Choroid plexus epithelial cell (primary cell): ENCODE results near the gene TMEM175.

Source experiments
- DNase-seq: peaks from one replicate; pipeline ENCODE4 v3.0.0-alpha.2; 2010; ENCODE audit warnings: low read depth
- H3K4me3 ChIP-seq: 2 replicates; pipeline ENCODE4 v1.5.1; 2011; ENCODE audit warnings: low read depth, mild to moderate bottlenecking, control low read depth, low read length, moderate library complexity
- TF ChIP-seq, protein P1 (sequence below): conservative IDR thresholded peaks from 2 replicates; pipeline ENCODE4 v1.5.1; 2011; ENCODE audit warnings: low read depth, mild to moderate bottlenecking, control low read depth, inconsistent platforms, low read length, moderate library complexity

The TMEM175 gene

DNA sequence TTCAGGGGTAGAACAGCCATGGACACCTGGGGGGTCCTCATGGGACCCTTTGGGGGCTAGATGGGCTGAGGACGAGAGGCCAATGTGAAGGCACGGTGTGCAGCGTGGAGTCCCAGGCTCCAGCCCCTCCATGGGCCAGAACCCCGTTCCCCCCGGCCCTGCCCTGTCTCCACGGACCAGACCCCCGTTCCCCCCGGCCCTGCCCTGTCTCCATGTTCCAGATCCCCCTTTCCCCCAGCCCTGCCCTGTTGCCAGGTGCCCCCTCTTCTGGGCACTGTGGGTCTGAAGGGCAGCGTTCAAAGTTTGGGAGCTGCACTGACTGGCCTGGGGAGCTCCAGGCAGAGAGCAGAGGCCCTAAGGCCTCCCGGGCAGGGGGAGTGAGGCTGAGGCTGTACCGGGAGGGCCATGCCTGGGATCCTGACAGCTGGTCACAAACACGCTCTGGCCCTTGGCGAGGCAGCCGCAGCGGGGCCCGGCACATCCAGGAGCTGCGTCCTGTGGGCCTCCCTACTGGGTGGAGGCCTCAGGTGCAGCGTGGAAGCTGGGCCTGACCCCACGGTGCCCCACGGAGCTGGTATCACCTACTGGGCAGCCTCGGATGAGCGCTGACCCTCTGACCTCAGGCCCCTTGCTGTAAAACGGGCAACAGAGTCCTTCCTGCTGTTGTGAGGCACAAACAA lies 32.2 kb downstream of the TMEM175 start:
- TF ChIP-seq, protein P1, sequence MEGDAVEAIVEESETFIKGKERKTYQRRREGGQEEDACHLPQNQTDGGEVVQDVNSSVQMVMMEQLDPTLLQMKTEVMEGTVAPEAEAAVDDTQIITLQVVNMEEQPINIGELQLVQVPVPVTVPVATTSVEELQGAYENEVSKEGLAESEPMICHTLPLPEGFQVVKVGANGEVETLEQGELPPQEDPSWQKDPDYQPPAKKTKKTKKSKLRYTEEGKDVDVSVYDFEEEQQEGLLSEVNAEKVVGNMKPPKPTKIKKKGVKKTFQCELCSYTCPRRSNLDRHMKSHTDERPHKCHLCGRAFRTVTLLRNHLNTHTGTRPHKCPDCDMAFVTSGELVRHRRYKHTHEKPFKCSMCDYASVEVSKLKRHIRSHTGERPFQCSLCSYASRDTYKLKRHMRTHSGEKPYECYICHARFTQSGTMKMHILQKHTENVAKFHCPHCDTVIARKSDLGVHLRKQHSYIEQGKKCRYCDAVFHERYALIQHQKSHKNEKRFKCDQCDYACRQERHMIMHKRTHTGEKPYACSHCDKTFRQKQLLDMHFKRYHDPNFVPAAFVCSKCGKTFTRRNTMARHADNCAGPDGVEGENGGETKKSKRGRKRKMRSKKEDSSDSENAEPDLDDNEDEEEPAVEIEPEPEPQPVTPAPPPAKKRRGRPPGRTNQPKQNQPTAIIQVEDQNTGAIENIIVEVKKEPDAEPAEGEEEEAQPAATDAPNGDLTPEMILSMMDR = no peak
- no peak overlapping the region for H3K4me3 ChIP-seq
- DNase-seq = no peak

DNA sequence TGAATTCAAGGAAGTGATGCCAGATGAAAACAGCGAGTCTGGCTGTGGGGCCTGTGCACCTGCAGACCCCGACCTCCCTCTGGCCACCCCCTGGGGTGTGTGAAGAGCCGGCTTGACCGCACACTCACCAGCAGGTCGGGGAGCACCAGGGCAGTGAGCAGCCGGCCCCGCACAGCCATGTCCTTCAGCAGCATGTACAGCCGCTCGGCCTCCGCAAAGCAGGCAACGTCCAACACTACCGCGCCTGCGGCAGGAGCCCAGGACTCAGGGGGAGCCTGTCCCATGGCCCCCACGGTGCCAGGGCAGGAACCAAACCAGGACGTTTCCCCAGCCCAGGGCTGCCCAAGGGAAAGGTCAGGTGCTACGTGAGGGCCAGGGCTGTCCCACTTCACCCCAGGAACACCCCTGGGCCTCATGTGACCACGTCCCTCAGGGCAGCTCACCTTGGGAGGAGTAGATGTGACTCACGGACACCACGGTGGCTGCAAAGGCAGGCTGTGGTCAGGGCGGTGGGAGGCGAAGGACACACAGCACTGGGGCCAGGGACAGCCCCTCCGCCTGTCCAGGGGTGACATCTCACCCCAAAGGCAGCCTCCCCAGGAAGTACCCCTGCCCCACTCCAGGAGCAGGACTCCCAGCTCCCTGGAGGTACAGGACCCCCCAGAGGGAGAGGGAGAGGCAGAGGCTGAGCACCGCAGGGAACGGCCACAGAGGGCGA lies 32.9 kb downstream of the TMEM175 start:
- TF ChIP-seq, protein P1 = no peak
- no peak overlapping the region for H3K4me3 ChIP-seq
- DNase-seq = no peak

DNA sequence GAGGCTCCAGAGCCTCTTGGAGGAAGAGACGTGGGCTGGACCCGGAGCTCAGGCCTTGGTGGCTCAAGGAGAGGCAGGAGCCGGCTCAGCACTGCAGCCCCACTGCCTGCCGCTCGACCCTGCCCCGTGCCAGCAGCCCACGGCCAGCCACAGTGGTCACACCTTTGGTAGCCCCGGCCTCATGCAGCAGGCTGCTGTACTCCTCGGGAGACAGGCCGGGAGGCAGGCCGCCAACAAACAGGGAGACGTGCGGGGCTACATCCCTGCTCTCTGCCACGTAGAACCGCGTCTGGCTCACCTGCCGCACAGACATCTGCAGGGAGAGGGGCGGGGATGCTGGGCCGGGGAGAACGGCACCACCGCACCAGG lies 33.5 kb downstream of the TMEM175 start:
- DNase-seq = no peak
- TF ChIP-seq, protein P1 = no peak
- H3K4me3 ChIP-seq = no peak overlapping the region

DNA sequence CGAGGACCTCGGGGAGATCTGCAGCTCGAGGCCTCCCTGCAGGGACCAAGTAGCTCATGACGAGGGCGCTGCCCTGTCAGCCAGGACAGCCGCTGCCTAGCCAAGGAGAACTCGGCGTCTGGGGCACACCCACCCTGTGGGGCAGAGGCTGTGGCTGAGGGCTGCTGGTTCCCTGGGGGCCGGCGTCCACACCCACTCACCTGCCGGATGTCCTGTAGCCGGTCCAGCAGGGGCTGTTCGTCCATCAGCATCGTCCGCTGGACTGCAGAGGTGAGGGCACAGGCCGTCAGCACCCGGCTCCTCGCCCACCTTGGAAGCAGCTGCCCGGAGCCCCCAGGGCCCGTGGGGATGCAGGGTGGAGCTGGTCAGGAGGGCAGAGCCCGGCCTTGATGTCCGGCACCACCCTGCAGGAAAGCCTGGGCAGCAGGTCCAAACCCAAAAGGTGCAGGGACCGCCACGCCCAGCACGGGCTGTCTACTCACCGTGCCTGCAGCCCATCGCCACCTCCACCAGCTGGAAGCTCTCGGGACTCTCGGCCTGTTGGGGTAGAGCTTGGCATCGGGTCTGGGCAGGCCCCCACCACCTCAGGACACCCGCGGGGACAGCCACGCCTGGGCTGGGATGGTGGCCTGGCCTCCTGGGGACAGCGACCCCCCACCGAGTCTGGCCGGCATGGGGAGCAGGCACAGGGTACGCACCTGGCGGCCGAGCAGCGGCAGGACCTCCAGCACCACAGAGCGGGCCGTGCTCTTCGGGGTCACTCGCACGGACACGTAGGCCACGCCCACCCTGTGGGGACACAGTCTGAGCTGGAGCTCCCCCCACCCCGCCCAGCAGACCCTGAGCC lies 34.2 kb downstream of the TMEM175 start:
- no peak overlapping the region for H3K4me3 ChIP-seq
- DNase-seq = no peak
- TF ChIP-seq, protein P1 = no peak

DNA sequence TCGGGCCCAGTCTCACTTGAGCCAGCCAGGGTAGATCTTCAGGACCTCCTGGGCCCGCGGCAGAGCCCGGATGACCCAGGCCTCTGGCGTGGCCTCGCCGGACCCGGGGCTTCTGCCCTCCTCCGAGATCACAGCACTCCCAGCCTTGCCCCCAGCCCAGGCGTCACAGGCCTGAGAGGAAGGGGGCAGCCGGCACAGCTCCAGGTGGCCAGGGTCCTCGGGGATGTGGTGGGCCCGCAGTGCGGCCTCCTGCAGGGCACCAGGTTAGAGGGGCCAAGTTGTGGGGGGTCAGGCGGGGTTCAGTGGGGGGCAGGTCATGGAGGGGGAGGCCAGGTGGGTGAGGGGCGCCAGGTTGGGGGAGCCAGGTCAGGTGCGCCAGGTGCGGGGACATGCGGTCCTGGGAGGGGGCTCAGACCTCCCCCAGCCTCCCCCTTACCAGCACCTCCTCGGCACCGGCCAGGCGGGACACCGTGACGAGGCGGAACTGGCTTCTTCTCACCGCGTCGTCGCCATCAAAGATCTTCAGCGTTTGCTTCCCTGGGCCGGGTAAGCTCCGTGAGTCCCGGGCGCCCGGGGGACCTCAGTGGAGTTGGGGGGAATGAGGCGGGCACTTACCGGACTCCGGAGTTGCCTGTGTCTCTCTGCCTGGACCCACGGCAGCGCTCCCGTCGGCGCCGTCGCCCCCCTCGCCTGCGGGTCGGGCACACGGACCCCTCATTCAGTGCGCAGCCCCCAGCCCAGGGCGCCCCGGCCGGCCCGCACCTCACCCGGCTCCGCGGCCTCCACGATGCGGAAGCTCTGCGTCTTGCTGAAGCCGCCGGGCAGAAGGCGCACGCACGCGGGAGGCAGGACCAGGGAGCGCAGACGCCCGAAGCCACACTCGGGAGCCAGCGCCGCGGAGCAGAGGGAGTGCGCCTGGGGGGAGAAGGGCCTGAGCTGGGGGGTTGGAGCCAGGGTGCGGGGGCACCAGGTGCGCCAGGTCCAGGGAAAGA lies 35.1 kb downstream of the TMEM175 start:
- peak overlapping the region; percentile 17 for H3K4me3 ChIP-seq
- TF ChIP-seq, protein P1 = no peak
- peak; percentile 36 for DNase-seq

DNA sequence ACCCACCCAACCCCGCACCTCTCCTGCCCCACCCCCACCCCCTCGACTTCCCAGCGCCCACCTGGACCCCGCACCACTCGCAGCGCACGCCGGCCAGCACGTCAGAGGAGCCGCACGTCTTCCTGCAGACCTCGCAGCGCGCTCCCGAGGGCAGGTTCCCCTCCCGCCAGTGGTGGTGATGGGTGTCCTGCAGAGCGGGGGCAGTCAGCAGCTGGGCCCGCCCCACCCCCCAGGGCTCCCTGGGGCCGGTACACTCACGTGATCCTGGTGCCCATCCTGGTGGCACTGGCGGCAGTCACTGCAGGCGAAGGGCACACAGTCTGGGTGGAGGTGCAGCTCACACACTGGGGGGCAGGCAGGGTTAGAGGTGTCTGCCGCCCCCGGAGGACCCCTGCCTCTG lies 36.0 kb downstream of the TMEM175 start:
- H3K4me3 ChIP-seq = no peak overlapping the region
- no peak for DNase-seq
- TF ChIP-seq, protein P1 = no peak
